GM18526 (cell line): ENCODE results near the gene KLF14.

ENCODE experiments used
- POLR2A ChIP-seq: IDR thresholded peaks from 3 replicates; pipeline ENCODE4 v1.6.1; 2011; ENCODE audit not compliant: insufficient read length; ENCODE audit errors: extremely low read depth

KLF14 gene

GRCh38 chr7:130732980-130733930 is 752 bp downstream of the KLF14 start:
- TF ChIP-seq POLR2A, result no peak

- no peak for TF ChIP-seq POLR2A
These were observed 10.2 kb downstream of the KLF14 start for GRCh38 chr7:130723784-130724183.

GRCh38 chr7:130721486-130722277 is 12.3 kb downstream of the KLF14 start:
- TF ChIP-seq POLR2A, result no peak

- no peak for TF ChIP-seq POLR2A
These were observed 14.5 kb downstream of the KLF14 start for GRCh38 chr7:130719541-130719940.

- TF ChIP-seq POLR2A, result no peak
These were observed 21.6 kb downstream of the KLF14 start for GRCh38 chr7:130712416-130712815.

GRCh38 chr7:130708766-130709165 is 25.2 kb downstream of the KLF14 start:
- TF ChIP-seq POLR2A, result no peak

- no peak for TF ChIP-seq POLR2A
These were observed 26.0 kb downstream of the KLF14 start for GRCh38 chr7:130708001-130708400.

GRCh38 chr7:130703851-130704250 is 30.2 kb downstream of the KLF14 start:
- TF ChIP-seq POLR2A, result no peak

- no peak for TF ChIP-seq POLR2A
These were observed 32.4 kb downstream of the KLF14 start for GRCh38 chr7:130701650-130702049.

GRCh38 chr7:130700760-130701159 is 33.2 kb downstream of the KLF14 start:
- no peak for TF ChIP-seq POLR2A

GRCh38 chr7:130699686-130700085 is 34.3 kb downstream of the KLF14 start:
- TF ChIP-seq POLR2A, result no peak

GRCh38 chr7:130697820-130698219 is 36.2 kb downstream of the KLF14 start:
- no peak for TF ChIP-seq POLR2A

- TF ChIP-seq POLR2A, result no peak
These were observed 38.2 kb downstream of the KLF14 start for GRCh38 chr7:130695840-130696239.

- no peak for TF ChIP-seq POLR2A
These were observed 44.3 kb downstream of the KLF14 start for GRCh38 chr7:130689683-130690082.

GRCh38 chr7:130683026-130683425 is 51.0 kb downstream of the KLF14 start:
- TF ChIP-seq POLR2A, result no peak
